IMR-90 (cell line): ENCODE results near the gene LAMA5. TPM values are rescaled to one million over a fixed set of nuclear protein-coding genes. Genes with fewer than 3 reads are reported as not detected.

ENCODE experiments used
- ATAC-seq: fragments of 200-7000 bp; cut with Tn5 transposase; 2 replicates; pipeline ENCODE4 v1.9.1; 2020; ENCODE audit warnings: low read depth, mild to moderate bottlenecking, moderate library complexity
- BruUV-seq: library from RNA; stranded (reverse); fragments of 400-500 nt; replicated peaks from 2 replicates; lab custom pipeline; 2021; lab: Mats Ljungman, UMichigan
- CTCF ChIA-PET: fragments of 300-600 bp; formaldehyde crosslinking; extraction: SDS; loops from one replicate; lab custom pipeline; 2021; ENCODE audit warnings: antibody characterized with exemption; lab: Yijun Ruan, JAX
- POLR2A ChIA-PET: fragments of 300-600 bp; sonication (Branson Sonifier 250); formaldehyde crosslinking; loops from one replicate; lab custom pipeline; 2022; ENCODE audit warnings: antibody characterized with exemption; ENCODE audit not compliant: unreplicated experiment; lab: Charles Lee
- DNase-seq: peaks from one replicate; pipeline ENCODE4 v3.0.0; 2013
- H2AFZ ChIP-seq: replicated peaks from 2 replicates; pipeline ENCODE3; 2013; ENCODE audit warnings: low read length, mild to moderate bottlenecking; ENCODE audit not compliant: poor library complexity
- H2AK5ac ChIP-seq: 2 replicates; pipeline ENCODE4 v1.6.1; 2013; ENCODE audit warnings: low read depth, low read length, inconsistent platforms
- H2AK9ac ChIP-seq: replicated peaks from 2 replicates; pipeline ENCODE3; 2013; ENCODE audit warnings: mild to moderate bottlenecking, low read depth, low read length, moderate library complexity; ENCODE audit not compliant: poor library complexity
- H2BK120ac ChIP-seq: 2 replicates; pipeline ENCODE4 v1.6.1; 2013; ENCODE audit warnings: low read depth, low read length, inconsistent platforms
- H2BK15ac ChIP-seq: 3 replicates; pipeline ENCODE4 v1.6.1; 2013; ENCODE audit warnings: low read depth, low read length, inconsistent platforms
- H2BK20ac ChIP-seq: 2 replicates; pipeline ENCODE4 v1.6.1; 2013; ENCODE audit warnings: low read depth, mild to moderate bottlenecking, inconsistent platforms, low read length, moderate library complexity
- H2BK5ac ChIP-seq: 2 replicates; pipeline ENCODE4 v1.6.1; 2013; ENCODE audit warnings: mild to moderate bottlenecking, low read depth, low read length, inconsistent platforms; ENCODE audit not compliant: poor library complexity, severe bottlenecking
- H3K14ac ChIP-seq: replicated peaks from 2 replicates; pipeline ENCODE4 v1.6.1; 2013; ENCODE audit warnings: low read depth, low read length, inconsistent platforms
- H3K18ac ChIP-seq: 2 replicates; pipeline ENCODE4 v1.6.1; 2013; ENCODE audit warnings: low read depth, low read length, control low read depth
- H3K23ac ChIP-seq: 2 replicates; pipeline ENCODE4 v1.6.1; 2013; ENCODE audit warnings: low read depth, low read length, inconsistent platforms
- H3K27ac ChIP-seq: 2 replicates; pipeline ENCODE4 v1.5.1; 2013; ENCODE audit warnings: mild to moderate bottlenecking, control low read depth, low read length; ENCODE audit not compliant: insufficient read depth
- H3K27me3 ChIP-seq: 2 replicates; pipeline ENCODE4 v1.6.1; 2013; ENCODE audit warnings: low read length; ENCODE audit not compliant: control insufficient read depth, insufficient read depth
- H3K36me3 ChIP-seq: 2 replicates; pipeline ENCODE4 v1.6.1; 2013; ENCODE audit warnings: low read length, mixed read lengths; ENCODE audit not compliant: control insufficient read depth, insufficient read depth
- H3K4ac ChIP-seq: 2 replicates; pipeline ENCODE4 v1.6.1; 2013; ENCODE audit warnings: low read depth, low read length, inconsistent platforms
- H3K4me1 ChIP-seq: 2 replicates; pipeline ENCODE4 v1.6.1; 2013; ENCODE audit warnings: low read length, mixed read lengths; ENCODE audit not compliant: control insufficient read depth, insufficient read depth
- H3K4me2 ChIP-seq: 2 replicates; pipeline ENCODE4 v1.6.1; 2013; ENCODE audit warnings: low read depth, mild to moderate bottlenecking, control low read depth, low read length, moderate library complexity
- H3K4me3 ChIP-seq: 2 replicates; pipeline ENCODE4 v1.5.1; 2013; ENCODE audit warnings: low read depth, mild to moderate bottlenecking, control low read depth, low read length, moderate library complexity; ENCODE audit not compliant: insufficient read depth
- H3K56ac ChIP-seq: 2 replicates; pipeline ENCODE4 v1.6.1; 2013; ENCODE audit warnings: low read length, inconsistent platforms; ENCODE audit not compliant: insufficient read depth; ENCODE audit errors: extremely low read depth
- H3K79me1 ChIP-seq, 2 experiments: 2 replicates each; pipeline ENCODE4 v1.6.1; 2013; ENCODE audit warnings: low read length in 2 of 2, inconsistent platforms in 1 of 2, low read depth in 1 of 2
- H3K9ac ChIP-seq: 2 replicates; pipeline ENCODE4 v1.6.1; 2013; ENCODE audit warnings: low read depth, low read length, control low read depth
- H3K9me1 ChIP-seq: 2 replicates; pipeline ENCODE4 v1.6.1; 2013; ENCODE audit warnings: low read length, inconsistent platforms; ENCODE audit not compliant: insufficient read depth
- H3K9me3 ChIP-seq: 2 replicates; pipeline ENCODE4 v1.6.1; 2013; ENCODE audit warnings: low read length; ENCODE audit not compliant: control insufficient read depth, insufficient read depth
- H4K20me1 ChIP-seq: 2 replicates; pipeline ENCODE4 v1.6.1; 2013; ENCODE audit warnings: low read length, inconsistent platforms; ENCODE audit not compliant: insufficient read depth
- H4K5ac ChIP-seq: 2 replicates; pipeline ENCODE4 v1.6.1; 2013; ENCODE audit warnings: mild to moderate bottlenecking, low read depth, low read length, control low read depth
- H4K8ac ChIP-seq, 2 experiments: 2 replicates each; pipeline ENCODE4 v1.6.1; 2013; ENCODE audit warnings: low read depth in 2 of 2, low read length in 2 of 2, control low read depth in 1 of 2, inconsistent platforms in 1 of 2
- H4K91ac ChIP-seq: 2 replicates; pipeline ENCODE4 v1.6.1; 2013; ENCODE audit warnings: low read depth, low read length, inconsistent platforms; ENCODE audit not compliant: insufficient read depth
- CHD1 ChIP-seq: IDR thresholded peaks from 2 replicates; pipeline ENCODE4 v1.6.1; 2012; ENCODE audit warnings: low read depth, low read length, improper control_type of control experiment
- MAFK ChIP-seq: IDR thresholded peaks from 2 replicates; pipeline ENCODE4 v1.6.1; 2012; ENCODE audit warnings: low read depth, low read length, improper control_type of control experiment
- WGBS, 2 experiments: methylation state at CpG; one replicate each; pipeline versions ENCODE4 v1.1.5 to v1.1.7; 2013; ENCODE audit warnings: missing lambda C conversion rate in 2 of 2; ENCODE audit not compliant: insufficient read length in 1 of 2; ENCODE audit errors: extremely low coverage in 2 of 2; 5-methylcytosine and 5-hydroxymethylcytosine counted together
- dilution Hi-C: fragments of 300-500 bp; cut with HindIII; formaldehyde crosslinking; loops from one replicate; pipeline ENCODE4 v1.14.3; 2018; ENCODE audit warnings: low sequenced_read_pairs; ENCODE audit not compliant: unreplicated experiment
- in situ Hi-C: fragments of 300-500 bp; cut with MboI; formaldehyde crosslinking; loops from 3 replicates; pipeline ENCODE4 v1.14.3; 2019; ENCODE audit warnings: low sequenced_read_pairs, inconsistent platforms, mixed read lengths
- intact Hi-C: fragments of 100-400 bp; cut with micrococcal nuclease; formaldehyde crosslinking; loops from 2 replicates; pipeline ENCODE4 v1.10.0; 2022
- polyA plus RNA-seq, 3 experiments: library from polyadenylated mRNA; depleted of rRNA; stranded (reverse); fragments of >200 nt; gene quantifications; 2 replicates each; pipeline ENCODE4 v1.2.3, GENCODE V29; 2012; ENCODE audit warnings: low replicate concordance in 1 of 3
- total RNA-seq: library from RNA; depleted of rRNA; stranded (reverse); fragments of >200 nt; gene quantifications from 2 replicates; pipeline ENCODE4 v1.2.3, GENCODE V29; 2012

LAMA5 gene
- total and polyA plus RNA-seq, 2 of the 4 experiments (the other 2 are of a cell fraction): 0.90 to 7.3 TPM

GRCh38 chr20:62314339-62314638, 52.8 kb downstream of the LAMA5 start:
- Histone ChIP-seq H3K4ac (no peak overlapping the region), H3K4me1 (no peaks in the 10 kb centered on the region), H3K56ac (no peak overlapping the region), H4K20me1 (no peaks in the 10 kb centered on the region), H3K9ac (no peak overlapping the region), H3K4me2 (no peak overlapping the region), H3K4me3 (no peak overlapping the region), H2AK9ac (no peak overlapping the region), H4K8ac (no peak overlapping the region), H3K27me3 (no peaks in the 10 kb centered on the region), H4K5ac (no peak overlapping the region), H2BK15ac (no peak overlapping the region), H3K23ac (no peak overlapping the region), H3K14ac (no peak overlapping the region), H3K18ac (no peak overlapping the region), H2AK5ac (no peak overlapping the region), H3K9me3 (no peaks in the 10 kb centered on the region), H3K9me1 (no peaks in the 10 kb centered on the region), H2BK20ac (no peak overlapping the region), H4K91ac (no peak overlapping the region), H3K36me3 (peaks cover 47% of the 10 kb centered on the region), H2AFZ (no peak overlapping the region), H3K79me1 (no peaks in the 10 kb centered on the region), H3K27ac (no peak overlapping the region), H2BK5ac (no peak overlapping the region), H2BK120ac (no peak overlapping the region)
- no TSS peak for BruUV-seq
- intact Hi-C loops (no loop called here), in situ Hi-C loops (no loop called here), dilution Hi-C loops (no loop called here)
- TF ChIP-seq CHD1 (no peak), MAFK (no peak)
- no peak for ATAC-seq
- WGBS, 2 experiments: 90% methylated on average over 11 of the region's 12 CpGs; no CpG with 5 or more reads in 1 of the 2 experiments
- CTCF ChIA-PET: no interaction called here
- no peak for DNase-seq
- POLR2A ChIA-PET: no interaction called here
